HCT116 (cell line): ENCODE results near the gene GPR176. TPM values are rescaled to one million over a fixed set of nuclear protein-coding genes. Genes with fewer than 3 reads are reported as not detected.

Source experiments
- ATAC-seq: fragments of 200-7000 bp; cut with Tn5 transposase; 2 replicates; pipeline ENCODE4 v1.9.1; 2020; ENCODE audit warnings: mild to moderate bottlenecking, moderate library complexity
- BruUV-seq: library from RNA; stranded (reverse); fragments of 400-500 nt; replicated peaks from 2 replicates; lab custom pipeline; 2021; lab: Mats Ljungman, UMichigan
- CTCF ChIA-PET: fragments of 300-600 bp; sonication (Branson Sonifier 250); formaldehyde crosslinking; loops from one replicate; lab custom pipeline; 2021; ENCODE audit warnings: antibody characterized with exemption; lab: Charles Lee
- POLR2A ChIA-PET: fragments of 300-600, 350-600 bp; sonication (Branson Sonifier 250); formaldehyde crosslinking; loops from one replicate; lab custom pipeline; 2021; ENCODE audit warnings: antibody characterized with exemption; lab: Charles Lee
- RAD21 ChIA-PET, 2 experiments: fragments of 300-600 bp; sonication (Branson Sonifier 250); formaldehyde crosslinking; loops; one replicate each; lab custom pipeline; 2023; ENCODE audit warnings: low total read pairs in 2 of 2; ENCODE audit not compliant: uncharacterized antibody in 2 of 2, unreplicated experiment in 2 of 2, low non-redundant PET in 1 of 2; lab: Charles Lee
- DNase-seq: peaks from one replicate; pipeline ENCODE4 v3.0.0-alpha.2; 2010; ENCODE audit warnings: low read depth, low spot score
- H2AFZ ChIP-seq: fragments of 200-600 bp; shearing (Covaris generic), sonication (generic); 2 replicates; pipeline ENCODE4 v1.6.1; 2017; ENCODE audit warnings: low read depth, mixed run types, mixed read lengths, antibody characterized with exemption, low read length; ENCODE audit not compliant: poor library complexity, severe bottlenecking
- H3K27ac ChIP-seq: 2 replicates; pipeline ENCODE4 v1.5.1; 2012; ENCODE audit warnings: low read depth, low read length
- H3K27me3 ChIP-seq: fragments of 200-600 bp; sonication (generic); 2 replicates; pipeline ENCODE4 v1.6.1; 2016; ENCODE audit warnings: mixed run types, low read length, mixed read lengths; ENCODE audit not compliant: insufficient read depth
- H3K36me3 ChIP-seq, 2 experiments: fragments of 200-500 bp in 1 of 2; fragments of 200-600 bp in 1 of 2; sonication (Bioruptor generic) in 1 of 2; sonication (generic) in 1 of 2; 2 replicates each; pipeline versions ENCODE4 v1.5.1 to v1.6.1; 2014 to 2016; ENCODE audit warnings: low read length in 2 of 2, inconsistent platforms in 1 of 2, mixed read lengths in 1 of 2, mixed run types in 1 of 2; ENCODE audit not compliant: insufficient read depth in 2 of 2, control insufficient read depth in 1 of 2
- H3K4me1 ChIP-seq, 2 experiments: fragments of 200-600 bp in 1 of 2; sonication (generic) in 1 of 2; 2 replicates each; pipeline versions ENCODE4 v1.5.1 to v1.6.1; 2012 to 2017; ENCODE audit warnings: low read length in 2 of 2, inconsistent platforms in 1 of 2, mild to moderate bottlenecking in 1 of 2, mixed read lengths in 1 of 2, mixed run types in 1 of 2, moderate library complexity in 1 of 2; ENCODE audit not compliant: insufficient read depth in 2 of 2, control insufficient read depth in 1 of 2
- H3K4me2 ChIP-seq: fragments of 200-600 bp; sonication (generic); 2 replicates; pipeline ENCODE4 v1.6.1; 2017; ENCODE audit warnings: mixed run types, low read length, mixed read lengths
- H3K4me3 ChIP-seq, 2 experiments: fragments of 200-600 bp in 1 of 2; sonication (generic) in 1 of 2; replicated peaks in 1 of 2; 2 replicates each; pipeline ENCODE4 v1.5.1; 2011 to 2016; ENCODE audit warnings: low read length in 2 of 2, control low read depth in 1 of 2, low read depth in 1 of 2, mild to moderate bottlenecking in 1 of 2, mixed read lengths in 1 of 2, mixed run types in 1 of 2
- H3K79me2 ChIP-seq: fragments of 200-600 bp; sonication (generic); 2 replicates; pipeline ENCODE4 v1.6.1; 2017; ENCODE audit warnings: mild to moderate bottlenecking, mixed run types, low read length, moderate library complexity, mixed read lengths; ENCODE audit not compliant: insufficient read depth
- H3K9ac ChIP-seq: fragments of 200-600 bp; sonication (generic); 2 replicates; pipeline ENCODE4 v1.6.1; 2016; ENCODE audit warnings: low read length, mixed read lengths
- H3K9me2 ChIP-seq: fragments of 200-600 bp; sonication (generic), shearing (Covaris generic); 2 replicates; pipeline ENCODE4 v1.6.1; 2017; ENCODE audit warnings: mixed run types, mild to moderate bottlenecking, moderate library complexity; ENCODE audit not compliant: insufficient read depth
- H3K9me3 ChIP-seq, 2 experiments: fragments of 200-500 bp in 1 of 2; fragments of 200-600 bp in 1 of 2; sonication (Bioruptor generic) in 1 of 2; sonication (generic) in 1 of 2; 2 replicates each; pipeline ENCODE4 v1.6.1; 2014 to 2017; ENCODE audit warnings: low read length in 2 of 2, mixed read lengths in 2 of 2, inconsistent platforms in 1 of 2, low read depth in 1 of 2, mild to moderate bottlenecking in 1 of 2, mixed run types in 1 of 2, moderate library complexity in 1 of 2; ENCODE audit not compliant: control insufficient read depth in 1 of 2, insufficient read depth in 1 of 2
- H4K20me1 ChIP-seq: fragments of 200-600 bp; sonication (generic), shearing (Covaris generic); 2 replicates; pipeline ENCODE4 v1.6.1; 2017; ENCODE audit warnings: mixed run types, mild to moderate bottlenecking, moderate library complexity; ENCODE audit not compliant: insufficient read depth
- CBX3 ChIP-seq: IDR thresholded peaks from 2 replicates; pipeline ENCODE4 v1.6.1; 2012; ENCODE audit warnings: low read depth
- CEBPB ChIP-seq: IDR thresholded peaks from 2 replicates; pipeline ENCODE4 v1.6.1; 2012; ENCODE audit warnings: low read depth
- CTCF ChIP-seq, 3 experiments: fragments of 200-600 bp in 1 of 3; sonication (generic) in 1 of 3; IDR thresholded peaks in 2 of 3; conservative IDR thresholded peaks in 1 of 3; 2 replicates each; pipeline ENCODE4 v1.5.1; 2012 to 2017; ENCODE audit warnings: low read depth in 2 of 3, low read length in 2 of 3, antibody characterized with exemption in 1 of 3, borderline replicate concordance in 1 of 3, control low read depth in 1 of 3, mild to moderate bottlenecking in 1 of 3, mixed read lengths in 1 of 3, mixed run types in 1 of 3, moderate library complexity in 1 of 3; ENCODE audit not compliant: insufficient read depth in 1 of 3
- ELF1 ChIP-seq: IDR thresholded peaks from 2 replicates; pipeline ENCODE4 v1.6.1; 2012; ENCODE audit warnings: low read depth, borderline replicate concordance
- FOSL1 ChIP-seq: IDR thresholded peaks from 2 replicates; pipeline ENCODE4 v1.6.1; 2012; ENCODE audit warnings: low read depth
- MAX ChIP-seq: IDR thresholded peaks from 2 replicates; pipeline ENCODE4 v1.6.1; 2012
- POLR2A ChIP-seq: IDR thresholded peaks from 2 replicates; pipeline ENCODE4 v1.7.0; 2011; ENCODE audit warnings: borderline replicate concordance; ENCODE audit not compliant: insufficient read depth, insufficient read length; ENCODE audit errors: extremely low read depth
- POLR2AphosphoS5 ChIP-seq: IDR thresholded peaks from 2 replicates; pipeline ENCODE4 v1.6.1; 2011; ENCODE audit warnings: mild to moderate bottlenecking, low read depth, low read length, moderate library complexity
- RAD21 ChIP-seq: IDR thresholded peaks from 2 replicates; pipeline ENCODE4 v1.6.1; 2012; ENCODE audit warnings: low read depth, mild to moderate bottlenecking
- SP1 ChIP-seq: IDR thresholded peaks from 2 replicates; pipeline ENCODE4 v1.6.1; 2012; ENCODE audit warnings: low read depth
- SRF ChIP-seq: IDR thresholded peaks from 2 replicates; pipeline ENCODE4 v1.6.1; 2012; ENCODE audit warnings: low read depth
- TCF7L2 ChIP-seq: IDR thresholded peaks from 2 replicates; pipeline ENCODE4 v1.7.0; 2011; ENCODE audit warnings: borderline replicate concordance, inconsistent platforms; ENCODE audit not compliant: insufficient read depth, insufficient read length; ENCODE audit errors: extremely low read depth
- YY1 ChIP-seq: IDR thresholded peaks from 2 replicates; pipeline ENCODE4 v1.6.1; 2011; ENCODE audit warnings: low read length, low read depth, moderate library complexity, mild to moderate bottlenecking; ENCODE audit not compliant: insufficient replicate concordance; ENCODE audit errors: extremely low read depth
- ZBTB33 ChIP-seq: IDR thresholded peaks from 2 replicates; pipeline ENCODE4 v1.6.1; 2011; ENCODE audit warnings: mild to moderate bottlenecking, low read length, moderate library complexity; ENCODE audit not compliant: insufficient replicate concordance; ENCODE audit errors: extremely low read depth
- intact Hi-C: fragments of 100-400 bp; cut with micrococcal nuclease; formaldehyde crosslinking; loops from 2 replicates; pipeline ENCODE4 v1.10.0; 2022
- total RNA-seq: library from RNA; stranded (reverse); gene quantifications from one replicate; pipeline ENCODE4 v1.2.1, GENCODE V29; 2021; ENCODE audit not compliant: unreplicated experiment

Gene GPR176
- total RNA-seq, 1 experiment from 2014 or later, result 1.7 TPM

DNA sequence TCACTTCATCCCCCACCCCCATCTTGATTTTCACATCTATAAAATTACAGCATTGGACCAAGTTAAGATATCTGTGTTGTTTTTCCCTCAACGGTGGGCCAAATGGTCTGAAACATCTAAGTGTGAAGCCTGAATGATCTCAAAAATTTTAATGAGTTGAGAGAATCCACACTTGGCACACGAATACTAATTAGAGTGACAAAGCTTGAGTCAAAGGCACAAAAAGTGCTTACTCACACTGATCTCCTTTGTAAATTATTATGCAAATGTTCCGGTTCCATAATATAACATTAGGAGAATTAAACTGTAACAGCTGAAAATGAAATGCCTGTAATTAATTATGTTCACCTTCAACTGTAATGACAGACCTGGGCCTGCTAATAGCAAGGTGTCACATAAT lies 33.6 kb downstream of the GPR176 start:
- DNase-seq, result no peak
- CTCF ChIA-PET, result no interaction called here
- ATAC-seq, result no peak
- H4K20me1 ChIP-seq, result no peaks in the 10 kb centered on the region
- TF ChIP-seq TCF7L2 (no peak), MAX (no peak), RAD21 (no peak), ELF1 (no peak), ZBTB33 (no peak), SRF (no peak), CTCF (IDR thresholded peaks at IDR 0.05 in 2 of 3, conservative IDR thresholded peaks at IDR 0.05 in 1 of 3; ENCODE audit: borderline replicate concordance in 1 of 3, insufficient read depth in 1 of 3, low read depth in 2 of 3, low read length in 2 of 3) (no peak), POLR2A (no peak), POLR2AphosphoS5 (no peak), CEBPB (no peak), SP1 (no peak), YY1 (no peak), CBX3 (no peak), FOSL1 (no peak)
- H3K4me1 ChIP-seq, result peaks cover 0 to 6% of the 10 kb centered on the region in 2 experiments; a peak in 1 of 4 replicates
- H3K4me2 ChIP-seq, result no peak overlapping the region
- H3K4me3 ChIP-seq, result no peak overlapping the region
- no peak overlapping the region for H2AFZ ChIP-seq
- RAD21 ChIA-PET, result no interaction called here
- H3K9me2 ChIP-seq, result no peaks in the 10 kb centered on the region
- H3K9ac ChIP-seq, result no peak overlapping the region
- no peak overlapping the region for H3K27ac ChIP-seq
- POLR2A ChIA-PET, result no interaction called here
- no TSS peak for BruUV-seq
- no peaks in the 10 kb centered on the region for H3K27me3 ChIP-seq
- no peaks in the 10 kb centered on the region for H3K79me2 ChIP-seq
- H3K36me3 ChIP-seq, result no peaks in the 10 kb centered on the region
- intact Hi-C loops, result no loop called here
- no peaks in the 10 kb centered on the region for H3K9me3 ChIP-seq
